T-helper 9 cell (primary cell): Measurements from ENCODE around the gene C5AR2.
"Not testable (repeated sequence)": the region's sequence is repeated elsewhere in the genome, so short reads cannot be mapped to it uniquely, and the experiment has no call there.

Source experiments
- DNase-seq: peaks from one replicate; pipeline ENCODE4 v3.0.0-alpha.2; 2020
- total RNA-seq, 2 donors: gene quantifications; one replicate each; lab custom pipeline; 2026; lab: John Stamatoyannopoulos, UW

Gene C5AR2
- 0.14 to 0.72 reads per million in 2 donors for total RNA-seq

DNA sequence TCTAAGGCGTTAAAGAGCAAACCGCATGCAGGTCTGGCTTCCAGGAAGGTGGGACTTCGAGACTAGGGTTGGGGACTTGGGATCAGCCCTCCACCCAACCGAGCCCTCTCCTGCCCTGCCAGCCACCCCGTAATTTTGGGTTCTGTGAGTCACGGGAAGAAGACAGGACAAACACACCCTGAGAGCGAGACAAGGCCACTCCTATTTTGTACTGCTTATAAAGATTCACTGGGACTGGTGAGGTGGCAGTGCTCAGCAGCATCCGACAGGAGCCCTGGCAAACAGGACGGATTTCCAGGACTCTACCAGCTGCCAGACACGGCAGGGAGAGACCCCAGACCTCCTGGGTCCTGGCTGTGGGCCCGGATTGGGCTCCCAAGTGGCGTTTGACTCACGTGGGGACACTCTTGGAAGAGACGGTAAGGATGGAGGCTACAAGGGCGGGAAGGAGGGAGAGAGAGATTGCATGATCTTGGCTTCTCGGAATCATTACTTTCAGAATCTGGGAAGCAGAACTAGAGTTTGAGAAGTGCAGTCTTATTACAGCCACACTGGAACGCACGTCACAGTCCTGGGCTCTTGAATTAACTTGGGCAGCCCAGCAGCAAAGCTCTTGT is at the start of gene C5AR2:
TSS of gene C5AR2 (plus strand) at position 245 of the 617 bp plus-strand sequence. CDS start 8,625 bp downstream, outside the sequence.
- no peak for DNase-seq

GRCh38 chr19:47283405-47284059 is 48.4 kb upstream of the C5AR2 start:
- no peak for DNase-seq

GRCh38 chr19:47284324-47284899 is 47.6 kb upstream of the C5AR2 start:
- peak; percentile 29 for DNase-seq

- peak; percentile 65 for DNase-seq
These were observed 35.9 kb upstream of the C5AR2 start for GRCh38 chr19:47296036-47296435.

GRCh38 chr19:47300867-47301266 is 31.1 kb upstream of the C5AR2 start:
- DNase-seq: not testable (repeated sequence)

DNA sequence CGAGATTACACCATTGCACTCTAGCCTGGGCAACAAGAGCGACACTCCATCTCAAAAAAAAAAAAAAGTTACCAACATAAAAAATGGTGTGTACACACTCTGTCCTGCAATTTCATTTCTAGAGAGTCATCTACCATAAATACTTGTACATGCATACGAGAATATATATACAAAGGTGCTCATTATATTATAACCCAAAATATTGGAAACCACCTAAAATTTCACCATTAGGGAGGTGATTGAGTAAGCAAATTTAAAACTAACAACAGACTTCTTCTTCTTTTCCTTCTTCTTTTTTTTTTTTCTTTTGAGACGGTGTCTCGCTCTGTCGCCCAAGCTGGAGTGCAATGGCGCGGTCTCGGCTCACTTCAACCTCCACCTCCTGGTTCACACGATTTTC is 29.7 kb upstream of the C5AR2 start:
- DNase-seq: no peak

- no peak for DNase-seq
These were observed 28.0 kb upstream of the C5AR2 start for GRCh38 chr19:47303966-47304365.

GRCh38 chr19:47305309-47305751 is 26.6 kb upstream of the C5AR2 start:
- DNase-seq: peak; percentile 66

GRCh38 chr19:47306303-47306702 is 25.7 kb upstream of the C5AR2 start:
- no peak for DNase-seq

DNA sequence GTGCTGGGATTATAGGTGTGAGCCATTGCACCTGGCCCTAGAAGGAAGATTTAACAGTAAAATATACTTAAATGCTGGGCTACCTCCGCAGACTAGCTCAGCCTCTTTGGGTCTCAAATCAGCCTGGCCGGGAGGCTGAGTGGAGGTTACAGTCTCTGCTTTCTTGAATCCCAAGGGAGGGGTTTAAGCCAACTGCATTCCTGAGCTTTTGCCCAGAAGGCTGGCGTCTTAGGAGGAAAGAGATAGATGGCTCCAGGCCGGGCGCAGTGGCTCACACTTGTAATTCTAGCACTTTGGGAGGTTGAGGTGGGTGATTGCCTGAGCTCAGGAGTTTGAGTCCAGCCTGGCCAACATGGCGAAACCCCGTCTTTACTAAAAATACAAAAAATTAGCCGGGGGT is 22.9 kb upstream of the C5AR2 start:
- no peak for DNase-seq

DNA sequence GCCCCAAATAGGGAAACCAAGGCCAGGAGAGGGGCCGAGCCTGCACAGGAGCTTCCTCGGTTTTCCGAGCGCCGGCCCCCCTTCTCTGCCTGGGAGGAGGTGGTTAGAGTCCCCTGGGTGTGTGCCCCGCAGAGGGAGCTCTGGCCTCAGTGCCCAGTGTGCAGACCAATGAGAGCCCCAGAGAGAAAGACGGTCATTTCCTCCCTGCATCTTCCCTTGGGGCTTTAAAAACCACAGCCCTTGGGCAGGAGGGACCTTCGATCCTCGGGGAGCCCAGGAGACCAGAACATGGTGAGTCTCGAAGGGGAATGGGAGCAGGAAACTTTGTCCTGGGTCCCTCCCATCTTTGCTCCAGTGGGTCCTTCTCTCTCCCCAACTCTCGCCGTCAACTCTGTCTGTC is 22.4 kb upstream of the C5AR2 start, which contains the start of gene C5AR1:
TSS of gene C5AR1 (plus strand) at position 254 of the 400 bp plus-strand sequence. CDS start at position 289, 35 bp downstream.
- DNase-seq: no peak

GRCh38 chr19:47310323-47310722 is 21.7 kb upstream of the C5AR2 start:
- DNase-seq: no peak

- no peak for DNase-seq
These were observed 21.2 kb upstream of the C5AR2 start for GRCh38 chr19:47310819-47311218.

DNA sequence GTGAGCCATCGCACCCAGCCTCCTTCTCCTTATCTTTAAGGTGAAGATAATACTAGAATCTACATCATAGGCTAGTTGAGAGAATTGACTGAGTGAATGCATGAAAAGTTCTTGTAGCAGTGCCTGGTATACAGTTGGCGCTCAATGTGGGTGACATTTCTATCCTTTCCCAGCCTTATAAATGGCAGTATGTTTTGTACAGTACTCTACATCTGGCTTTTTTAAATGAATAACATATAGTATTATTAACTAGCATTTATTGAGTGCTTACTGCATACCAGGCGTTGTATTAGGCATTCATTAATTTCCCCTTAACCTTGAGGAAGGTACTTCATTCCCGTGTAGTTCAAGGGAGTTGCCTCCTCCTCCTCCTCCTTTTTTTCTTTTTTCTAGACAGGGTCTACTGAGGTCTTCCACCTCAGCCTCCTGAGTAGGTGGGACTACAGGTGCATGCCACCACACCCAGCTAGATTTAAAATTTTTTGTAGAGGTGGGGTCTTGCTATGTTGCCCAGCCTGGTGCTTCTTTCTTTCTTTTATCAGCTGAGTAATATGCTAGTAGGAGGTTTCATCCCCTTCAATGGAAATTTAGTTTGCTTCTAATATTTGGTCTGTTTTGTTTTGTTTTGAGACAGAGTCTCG is 19.5 kb upstream of the C5AR2 start:
- no peak for DNase-seq

GRCh38 chr19:47313754-47314295 is 18.1 kb upstream of the C5AR2 start:
- DNase-seq: no peak

DNA sequence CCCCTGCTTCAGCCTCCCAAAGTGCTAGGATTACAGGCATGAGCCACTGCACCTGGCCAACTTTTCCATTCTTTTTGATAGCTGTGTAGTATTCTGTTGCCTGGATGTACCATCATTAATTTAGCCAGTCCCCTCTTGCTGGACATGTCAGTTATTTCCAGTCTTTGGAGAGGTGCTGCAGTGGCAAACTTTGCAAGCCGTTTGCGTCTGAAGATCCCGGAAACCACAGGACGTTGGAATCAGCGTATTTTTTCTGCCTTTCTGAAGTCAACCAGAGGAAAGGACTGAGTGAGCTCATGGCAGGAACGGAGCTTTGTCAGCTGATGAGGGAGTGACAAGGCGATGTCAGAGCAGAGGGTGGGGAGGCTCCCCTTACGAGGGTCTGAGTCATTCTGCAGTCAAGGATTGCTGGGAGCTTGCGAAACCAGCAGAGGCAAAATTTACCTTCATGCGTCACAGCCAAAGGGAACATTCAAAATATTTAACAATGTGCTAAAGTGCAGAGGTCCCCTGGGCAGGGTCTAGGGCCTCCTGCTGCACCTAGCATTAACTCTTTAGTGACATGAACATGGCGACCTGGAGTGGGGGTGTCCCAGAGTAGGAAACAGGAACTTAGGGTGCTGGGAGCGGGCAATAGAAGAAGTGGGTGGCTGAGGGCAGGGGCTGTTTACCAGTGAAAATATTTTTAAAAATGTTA is 16.7 kb upstream of the C5AR2 start:
- DNase-seq: no peak

GRCh38 chr19:47316513-47316912 is 15.5 kb upstream of the C5AR2 start:
- no peak for DNase-seq

DNA sequence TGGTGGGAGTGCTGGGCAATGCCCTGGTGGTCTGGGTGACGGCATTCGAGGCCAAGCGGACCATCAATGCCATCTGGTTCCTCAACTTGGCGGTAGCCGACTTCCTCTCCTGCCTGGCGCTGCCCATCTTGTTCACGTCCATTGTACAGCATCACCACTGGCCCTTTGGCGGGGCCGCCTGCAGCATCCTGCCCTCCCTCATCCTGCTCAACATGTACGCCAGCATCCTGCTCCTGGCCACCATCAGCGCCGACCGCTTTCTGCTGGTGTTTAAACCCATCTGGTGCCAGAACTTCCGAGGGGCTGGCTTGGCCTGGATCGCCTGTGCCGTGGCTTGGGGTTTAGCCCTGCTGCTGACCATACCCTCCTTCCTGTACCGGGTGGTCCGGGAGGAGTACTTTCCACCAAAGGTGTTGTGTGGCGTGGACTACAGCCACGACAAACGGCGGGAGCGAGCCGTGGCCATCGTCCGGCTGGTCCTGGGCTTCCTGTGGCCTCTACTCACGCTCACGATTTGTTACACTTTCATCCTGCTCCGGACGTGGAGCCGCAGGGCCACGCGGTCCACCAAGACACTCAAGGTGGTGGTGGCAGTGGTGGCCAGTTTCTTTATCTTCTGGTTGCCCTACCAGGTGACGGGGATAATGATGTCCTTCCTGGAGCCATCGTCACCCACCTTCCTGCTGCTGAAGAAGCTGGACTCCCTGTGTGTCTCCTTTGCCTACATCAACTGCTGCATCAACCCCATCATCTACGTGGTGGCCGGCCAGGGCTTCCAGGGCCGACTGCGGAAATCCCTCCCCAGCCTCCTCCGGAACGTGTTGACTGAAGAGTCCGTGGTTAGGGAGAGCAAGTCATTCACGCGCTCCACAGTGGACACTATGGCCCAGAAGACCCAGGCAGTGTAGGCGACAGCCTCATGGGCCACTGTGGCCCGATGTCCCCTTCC is 11.8 kb upstream of the C5AR2 start:
- no peak for DNase-seq

DNA sequence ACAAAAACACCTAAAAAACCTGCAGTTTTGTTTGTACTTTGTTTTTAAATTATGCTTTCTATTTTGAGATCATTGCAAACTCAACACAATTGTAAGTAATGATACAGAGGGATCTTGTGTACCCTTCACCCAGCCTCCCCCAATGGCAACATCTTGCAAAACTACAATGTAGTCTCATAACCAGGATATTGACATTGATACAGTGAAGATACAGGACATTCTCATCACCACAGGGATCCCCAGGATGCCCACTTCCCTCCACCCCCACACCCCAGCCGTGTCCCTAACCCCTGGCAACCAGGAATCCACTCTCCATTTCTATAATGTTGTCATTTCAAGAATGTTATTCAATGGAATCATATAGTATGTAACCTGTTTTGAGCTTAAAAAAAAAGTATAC is 10.3 kb upstream of the C5AR2 start:
- DNase-seq: no peak

DNA sequence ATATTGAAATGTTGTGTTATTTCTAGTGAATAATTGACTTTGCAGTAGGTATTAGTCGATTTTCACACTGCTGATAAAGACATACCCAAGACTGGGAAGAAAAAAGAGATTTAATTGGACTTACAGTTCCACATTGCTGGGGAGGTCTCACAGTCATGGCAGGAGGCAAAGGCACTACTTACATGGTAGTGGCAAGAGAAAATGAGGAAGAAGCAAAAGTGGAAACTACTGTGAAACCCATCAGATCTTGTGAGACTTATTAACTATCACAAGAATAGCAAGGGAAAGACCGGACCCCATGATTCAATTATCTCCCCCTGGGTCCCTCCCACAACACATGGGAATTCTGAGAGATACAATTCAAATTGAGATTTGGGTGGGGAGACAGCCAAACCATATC is 9.9 kb upstream of the C5AR2 start:
- no peak for DNase-seq

DNA sequence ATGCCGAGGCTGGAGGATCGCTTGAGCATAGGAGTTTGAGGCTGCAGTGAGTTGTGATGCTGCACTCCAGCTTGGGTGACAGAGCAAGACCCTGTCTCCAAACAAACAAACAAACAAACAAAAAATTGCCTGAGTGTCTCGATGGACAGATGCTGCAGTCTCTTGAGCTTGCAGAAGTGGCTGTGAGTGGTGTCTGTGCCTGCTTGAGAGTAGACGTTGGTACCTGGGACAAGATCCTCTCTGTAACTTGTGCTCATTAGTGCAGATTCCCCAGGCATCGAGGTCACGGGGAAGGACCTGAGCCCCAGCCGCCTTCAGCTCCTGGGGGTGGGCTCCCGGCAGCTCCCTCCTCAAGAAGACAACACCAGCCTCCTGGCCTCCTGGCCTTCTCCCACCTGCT is 8.6 kb upstream of the C5AR2 start:
- DNase-seq: no peak
